ENCODE measurements around the gene CDO1.

DNA sequence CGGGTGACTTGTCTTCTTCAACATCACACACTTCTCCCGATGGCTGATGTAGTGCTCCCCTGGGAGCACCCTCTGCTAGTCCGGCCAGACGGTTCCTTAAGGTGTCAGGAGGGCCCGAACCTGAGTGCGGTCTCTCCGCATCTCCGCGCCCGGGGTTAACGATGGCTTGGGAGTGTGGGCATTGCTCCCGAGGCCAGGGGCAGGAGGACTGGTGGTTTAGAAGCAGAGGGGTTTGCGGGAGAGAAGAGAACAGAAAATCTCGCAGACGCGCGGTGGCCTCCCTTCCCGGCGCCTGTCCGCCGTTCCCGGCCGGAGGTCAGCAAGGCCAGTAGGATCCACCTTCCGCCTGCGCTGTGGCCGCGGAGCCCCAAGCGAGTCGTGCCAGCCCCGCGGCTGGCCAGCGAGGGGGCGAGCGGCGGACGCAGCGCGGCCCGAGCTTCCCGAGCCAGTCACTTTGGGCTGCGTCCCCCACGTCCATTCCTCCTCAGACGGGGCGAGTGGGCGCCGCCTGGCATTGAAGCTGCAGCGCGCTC is 700 bp downstream of the CDO1 start:
- no peak for TF ChIP-seq POLR2A (IDR thresholded peaks at IDR 0.05)
- TF ChIP-seq, protein P1, sequence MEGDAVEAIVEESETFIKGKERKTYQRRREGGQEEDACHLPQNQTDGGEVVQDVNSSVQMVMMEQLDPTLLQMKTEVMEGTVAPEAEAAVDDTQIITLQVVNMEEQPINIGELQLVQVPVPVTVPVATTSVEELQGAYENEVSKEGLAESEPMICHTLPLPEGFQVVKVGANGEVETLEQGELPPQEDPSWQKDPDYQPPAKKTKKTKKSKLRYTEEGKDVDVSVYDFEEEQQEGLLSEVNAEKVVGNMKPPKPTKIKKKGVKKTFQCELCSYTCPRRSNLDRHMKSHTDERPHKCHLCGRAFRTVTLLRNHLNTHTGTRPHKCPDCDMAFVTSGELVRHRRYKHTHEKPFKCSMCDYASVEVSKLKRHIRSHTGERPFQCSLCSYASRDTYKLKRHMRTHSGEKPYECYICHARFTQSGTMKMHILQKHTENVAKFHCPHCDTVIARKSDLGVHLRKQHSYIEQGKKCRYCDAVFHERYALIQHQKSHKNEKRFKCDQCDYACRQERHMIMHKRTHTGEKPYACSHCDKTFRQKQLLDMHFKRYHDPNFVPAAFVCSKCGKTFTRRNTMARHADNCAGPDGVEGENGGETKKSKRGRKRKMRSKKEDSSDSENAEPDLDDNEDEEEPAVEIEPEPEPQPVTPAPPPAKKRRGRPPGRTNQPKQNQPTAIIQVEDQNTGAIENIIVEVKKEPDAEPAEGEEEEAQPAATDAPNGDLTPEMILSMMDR (IDR thresholded peaks at IDR 0.05 in 8 of 11, conservative IDR thresholded peaks at IDR 0.05 in 3 of 11) = no peak
